PC-9 (cell line): ENCODE results near the gene APBA2.
"Not testable (repeated sequence)": the region's sequence is repeated elsewhere in the genome, so short reads cannot be mapped to it uniquely, and the experiment has no call there.

Experiments
- EZH2 ChIP-seq: fragments of 200-600 bp; sonication (generic); IDR thresholded peaks from 2 replicates; pipeline ENCODE4 v1.8.0; 2017; ENCODE audit warnings: antibody characterized with exemption, low read depth
- TF ChIP-seq, protein P1 (sequence below): fragments of 200-600 bp; sonication (generic); conservative IDR thresholded peaks from 2 replicates; pipeline ENCODE4 v1.6.1; 2017; ENCODE audit warnings: mixed run types, antibody characterized with exemption, mild to moderate bottlenecking, moderate library complexity

DNA sequence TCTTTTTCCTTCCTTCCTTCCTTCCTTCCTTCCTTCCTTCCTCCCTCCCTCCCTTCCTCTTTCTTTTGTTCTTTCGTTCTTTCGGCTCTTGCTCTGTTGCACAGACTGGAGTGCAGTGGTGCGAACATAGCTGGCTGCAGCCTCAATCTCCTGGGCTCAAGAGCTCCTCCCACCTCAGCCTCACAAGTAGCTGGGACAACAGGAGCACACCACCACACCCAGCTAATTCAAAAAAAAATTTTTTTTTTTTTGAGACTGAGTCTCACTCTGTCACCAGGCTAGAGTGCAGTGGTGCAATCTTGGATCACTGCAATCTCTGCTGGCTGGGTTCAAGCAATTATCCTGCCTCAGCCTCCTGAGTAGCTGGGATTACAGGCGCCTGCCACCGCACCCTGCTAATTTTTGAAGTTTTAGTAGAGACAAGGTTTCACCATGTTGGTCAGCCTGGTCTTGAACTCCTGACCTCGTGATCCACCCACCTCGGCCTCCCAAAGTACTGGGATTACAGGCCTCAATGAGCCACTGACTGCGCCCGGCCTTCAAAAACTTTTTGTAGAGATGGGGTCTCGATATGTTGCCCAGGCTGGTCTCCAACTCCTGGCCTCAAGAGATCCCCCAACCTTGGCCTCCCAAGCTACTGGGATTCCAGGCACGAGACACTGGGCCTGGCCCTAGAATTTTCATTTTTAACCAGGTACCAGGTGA lies 24.0 kb upstream of the APBA2 start:
- TF ChIP-seq, protein P1, sequence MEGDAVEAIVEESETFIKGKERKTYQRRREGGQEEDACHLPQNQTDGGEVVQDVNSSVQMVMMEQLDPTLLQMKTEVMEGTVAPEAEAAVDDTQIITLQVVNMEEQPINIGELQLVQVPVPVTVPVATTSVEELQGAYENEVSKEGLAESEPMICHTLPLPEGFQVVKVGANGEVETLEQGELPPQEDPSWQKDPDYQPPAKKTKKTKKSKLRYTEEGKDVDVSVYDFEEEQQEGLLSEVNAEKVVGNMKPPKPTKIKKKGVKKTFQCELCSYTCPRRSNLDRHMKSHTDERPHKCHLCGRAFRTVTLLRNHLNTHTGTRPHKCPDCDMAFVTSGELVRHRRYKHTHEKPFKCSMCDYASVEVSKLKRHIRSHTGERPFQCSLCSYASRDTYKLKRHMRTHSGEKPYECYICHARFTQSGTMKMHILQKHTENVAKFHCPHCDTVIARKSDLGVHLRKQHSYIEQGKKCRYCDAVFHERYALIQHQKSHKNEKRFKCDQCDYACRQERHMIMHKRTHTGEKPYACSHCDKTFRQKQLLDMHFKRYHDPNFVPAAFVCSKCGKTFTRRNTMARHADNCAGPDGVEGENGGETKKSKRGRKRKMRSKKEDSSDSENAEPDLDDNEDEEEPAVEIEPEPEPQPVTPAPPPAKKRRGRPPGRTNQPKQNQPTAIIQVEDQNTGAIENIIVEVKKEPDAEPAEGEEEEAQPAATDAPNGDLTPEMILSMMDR: not testable (repeated sequence)
- not testable (repeated sequence) for TF ChIP-seq EZH2
